ENCODE results near the gene PCSK6. TPM values are rescaled to one million over a fixed set of nuclear protein-coding genes. Genes with fewer than 3 reads are reported as not detected.
"Not testable (repeated sequence)": the region's sequence is repeated elsewhere in the genome, so short reads cannot be mapped to it uniquely, and the experiment has no call there.

The PCSK6 gene
- total RNA-seq, 4 donors from 2014 or later, result 4.0 to 28.6 (median 17.5) TPM

DNA sequence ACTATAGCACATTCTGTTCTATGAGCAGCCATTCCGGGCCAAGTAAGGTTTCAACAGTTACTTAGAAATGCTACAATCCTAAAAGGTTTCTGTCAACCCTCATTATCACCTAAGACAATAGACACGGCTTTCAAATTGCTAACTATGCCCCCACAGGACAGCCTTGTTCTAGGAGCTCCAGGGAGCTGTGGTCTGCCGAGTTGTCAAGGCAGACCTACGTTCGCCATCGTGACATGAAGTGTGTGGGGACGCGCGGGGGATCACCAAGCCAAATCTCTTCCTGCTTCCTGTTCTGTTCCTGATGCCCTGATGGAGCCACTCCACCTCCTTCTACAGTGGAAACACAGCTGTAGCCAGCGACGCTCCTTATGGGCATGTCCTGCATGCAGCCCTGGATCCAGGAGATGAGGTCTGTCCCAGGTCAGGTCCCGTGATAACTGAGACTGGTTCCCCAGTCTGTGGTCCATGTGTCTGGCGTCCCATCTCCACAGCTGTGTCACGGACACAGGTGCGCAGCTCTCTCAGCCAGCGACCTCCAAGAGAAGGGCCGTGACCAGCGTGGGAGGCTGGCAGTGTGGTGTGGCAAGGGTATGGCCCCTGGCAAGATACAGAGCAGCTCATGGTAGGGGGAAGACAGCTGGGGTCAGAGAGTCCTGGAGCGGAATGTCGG is 82.8 kb downstream of the PCSK6 start:
- H3K27me3 ChIP-seq, result no peaks in the 10 kb centered on the region
- no peak for TF ChIP-seq POLR2A (IDR thresholded peaks at IDR 0.05)
- TF ChIP-seq, protein P1, sequence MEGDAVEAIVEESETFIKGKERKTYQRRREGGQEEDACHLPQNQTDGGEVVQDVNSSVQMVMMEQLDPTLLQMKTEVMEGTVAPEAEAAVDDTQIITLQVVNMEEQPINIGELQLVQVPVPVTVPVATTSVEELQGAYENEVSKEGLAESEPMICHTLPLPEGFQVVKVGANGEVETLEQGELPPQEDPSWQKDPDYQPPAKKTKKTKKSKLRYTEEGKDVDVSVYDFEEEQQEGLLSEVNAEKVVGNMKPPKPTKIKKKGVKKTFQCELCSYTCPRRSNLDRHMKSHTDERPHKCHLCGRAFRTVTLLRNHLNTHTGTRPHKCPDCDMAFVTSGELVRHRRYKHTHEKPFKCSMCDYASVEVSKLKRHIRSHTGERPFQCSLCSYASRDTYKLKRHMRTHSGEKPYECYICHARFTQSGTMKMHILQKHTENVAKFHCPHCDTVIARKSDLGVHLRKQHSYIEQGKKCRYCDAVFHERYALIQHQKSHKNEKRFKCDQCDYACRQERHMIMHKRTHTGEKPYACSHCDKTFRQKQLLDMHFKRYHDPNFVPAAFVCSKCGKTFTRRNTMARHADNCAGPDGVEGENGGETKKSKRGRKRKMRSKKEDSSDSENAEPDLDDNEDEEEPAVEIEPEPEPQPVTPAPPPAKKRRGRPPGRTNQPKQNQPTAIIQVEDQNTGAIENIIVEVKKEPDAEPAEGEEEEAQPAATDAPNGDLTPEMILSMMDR (IDR thresholded peaks at IDR 0.05), result no peak
- intact Hi-C loops (cut with DNase I), result no loop called here
- no peaks in the 10 kb centered on the region for H3K9me3 ChIP-seq
- H3K36me3 ChIP-seq, result no peaks in the 10 kb centered on the region
- WGBS, 2 donors, result 87 to 90% methylated on average over 20 of the region's 20 CpGs
- H3K4me1 ChIP-seq, result no peaks in the 10 kb centered on the region
- no peak overlapping the region for H3K4me3 ChIP-seq (replicated peaks in 1 of 3)
- no peak overlapping the region for H3K27ac ChIP-seq
- no peak for DNase-seq

DNA sequence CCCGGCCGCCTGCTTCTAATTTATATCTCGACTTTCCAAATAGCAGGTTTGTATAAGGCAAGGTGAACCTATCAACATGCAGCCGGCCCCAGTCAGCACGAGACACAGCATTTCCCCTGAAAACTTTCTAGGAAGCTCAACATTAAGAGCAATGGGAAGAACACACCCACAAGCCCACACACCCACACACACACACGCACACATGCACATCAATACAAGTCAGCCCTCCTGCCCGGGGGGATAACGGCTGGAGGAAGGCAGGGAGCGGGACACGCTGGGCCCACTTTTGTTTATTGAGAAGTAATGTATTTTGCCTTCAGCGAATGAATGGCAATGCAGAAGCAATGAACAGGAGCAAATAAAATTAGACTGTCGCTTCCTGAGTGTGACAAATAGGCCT is 83.5 kb downstream of the PCSK6 start:
- Histone ChIP-seq H3K4me3 (replicated peaks in 1 of 3) (no peak overlapping the region), H3K4me1 (no peaks in the 10 kb centered on the region), H3K27ac (no peak overlapping the region), H3K27me3 (no peaks in the 10 kb centered on the region), H3K9me3 (no peaks in the 10 kb centered on the region), H3K36me3 (no peaks in the 10 kb centered on the region)
- no peak for TF ChIP-seq POLR2A (IDR thresholded peaks at IDR 0.05)
- TF ChIP-seq, protein P1 (IDR thresholded peaks at IDR 0.05), result no peak
- no peak for DNase-seq
- intact Hi-C loops (cut with DNase I), result no loop called here
- WGBS, 2 donors, result 75 to 82% methylated on average over 12 of the region's 12 CpGs

DNA sequence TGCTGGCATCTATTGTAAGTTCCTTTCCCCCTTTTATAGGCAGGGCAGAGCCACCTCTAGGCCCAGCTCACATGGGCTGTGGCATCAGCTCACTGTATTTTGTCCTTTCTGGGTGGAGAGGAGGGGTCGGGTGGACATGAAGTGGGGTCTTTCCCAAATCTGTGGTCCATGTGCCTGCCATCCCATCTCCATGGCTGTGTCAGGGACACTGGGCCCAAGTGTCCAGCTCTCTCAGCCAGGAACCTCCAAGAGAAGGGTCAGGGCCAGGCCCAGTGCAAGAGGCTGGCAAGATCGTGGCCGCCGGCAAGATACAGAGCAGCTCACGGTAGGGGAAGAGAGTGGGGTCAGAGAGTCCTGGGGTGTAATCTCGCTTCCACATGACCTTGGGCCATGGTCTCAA is 85.3 kb downstream of the PCSK6 start:
- TF ChIP-seq, protein P1 (IDR thresholded peaks at IDR 0.05), result no peak
- no peak for TF ChIP-seq POLR2A (IDR thresholded peaks at IDR 0.05)
- no peaks in the 10 kb centered on the region for H3K4me1 ChIP-seq
- no peak overlapping the region for H3K27ac ChIP-seq
- no peaks in the 10 kb centered on the region for H3K9me3 ChIP-seq
- 94 to 95% methylated on average over 6 of the region's 6 CpGs for WGBS, 2 donors
- H3K36me3 ChIP-seq, result no peaks in the 10 kb centered on the region
- intact Hi-C loops (cut with DNase I), result no loop called here
- no peaks in the 10 kb centered on the region for H3K27me3 ChIP-seq
- no peak overlapping the region for H3K4me3 ChIP-seq (replicated peaks in 1 of 3)
- no peak for DNase-seq

DNA sequence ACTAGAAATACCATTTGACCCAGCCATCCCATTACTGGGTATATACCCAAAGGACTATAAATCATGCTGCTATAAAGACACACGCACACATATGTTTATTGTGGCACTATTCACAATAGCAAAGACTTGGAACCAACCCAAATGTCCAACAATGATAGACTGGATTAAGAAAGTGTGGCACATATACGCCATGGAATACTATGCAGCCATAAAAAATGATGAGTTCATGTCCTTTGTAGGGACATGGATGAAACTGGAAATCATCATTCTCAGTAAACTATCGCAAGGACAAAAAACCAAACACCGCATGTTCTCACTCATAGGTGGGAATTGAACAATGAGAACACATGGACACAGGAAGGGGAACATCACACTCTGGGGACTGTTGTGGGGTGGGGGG is 86.6 kb downstream of the PCSK6 start:
- DNase-seq; H3K27ac ChIP-seq; intact Hi-C loops (cut with DNase I); H3K4me3 ChIP-seq (replicated peaks in 1 of 3); H3K27me3 ChIP-seq; H3K4me1 ChIP-seq; H3K9me3 ChIP-seq; H3K36me3 ChIP-seq: not testable (repeated sequence)
- WGBS, 2 donors, result 85 to 92% methylated on average over 2 to 3 of the region's 4 CpGs

DNA sequence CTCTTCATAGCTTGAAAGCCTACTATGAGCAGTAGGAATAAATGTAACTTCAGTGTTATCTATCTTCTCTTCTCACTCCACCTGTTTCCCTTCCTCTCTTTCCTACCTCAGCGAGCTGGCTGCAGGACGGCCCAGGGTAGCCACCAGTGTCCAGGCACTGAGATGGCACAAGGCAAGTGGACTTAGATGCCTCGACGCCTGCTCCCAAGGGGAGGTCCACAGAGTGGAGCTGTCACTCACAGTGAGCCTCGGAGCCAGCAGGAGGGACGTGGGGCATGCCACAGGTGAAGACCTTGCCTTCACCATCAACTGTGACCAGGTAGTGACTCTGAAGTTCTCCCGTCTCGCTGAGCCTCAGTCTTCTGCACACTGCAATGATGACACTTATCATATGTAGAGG is 88.2 kb downstream of the PCSK6 start:
- intact Hi-C loops (cut with DNase I), result no loop called here
- Histone ChIP-seq H3K36me3 (no peaks in the 10 kb centered on the region), H3K27ac (no peak overlapping the region), H3K9me3 (no peaks in the 10 kb centered on the region), H3K27me3 (no peaks in the 10 kb centered on the region), H3K4me1 (no peaks in the 10 kb centered on the region), H3K4me3 (replicated peaks in 1 of 3) (no peak overlapping the region)
- no peak for TF ChIP-seq POLR2A (IDR thresholded peaks at IDR 0.05)
- TF ChIP-seq, protein P1 (IDR thresholded peaks at IDR 0.05), result no peak
- 90 to 94% methylated on average over 8 of the region's 8 CpGs for WGBS, 2 donors
- no peak for DNase-seq
